HG02852 (cell line): ENCODE results near the gene STAU1.
"Not testable (repeated sequence)": the region's sequence is repeated elsewhere in the genome, so short reads cannot be mapped to it uniquely, and the experiment has no call there.

ENCODE experiments used
- ATAC-seq: cut with Tn5 transposase; IDR thresholded peaks from one replicate; pipeline ENCODE4 v1.9.1; 2021; ENCODE audit warnings: mild to moderate bottlenecking, moderate library complexity; ENCODE audit not compliant: unreplicated experiment

The STAU1 gene

DNA sequence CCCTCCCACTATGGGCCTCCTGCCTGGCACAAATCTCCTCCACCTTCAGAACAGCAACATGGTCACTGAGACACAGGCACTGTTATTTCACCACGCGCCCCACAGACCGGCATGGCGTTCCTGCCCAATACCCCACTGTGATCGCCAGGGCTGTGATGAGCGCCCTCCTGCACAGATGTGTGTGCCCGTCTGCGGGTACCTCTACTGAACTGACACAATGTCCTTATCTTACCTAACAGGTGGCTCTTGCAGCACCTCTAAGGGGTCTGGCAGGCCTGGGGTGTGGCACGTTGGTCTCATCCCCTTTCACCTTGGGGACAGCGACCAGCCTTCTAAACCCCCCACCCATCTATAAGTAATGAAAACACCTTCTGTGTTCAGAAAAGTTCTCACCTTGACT lies 64.2 kb downstream of the STAU1 start:
- ATAC-seq: no peak

GRCh38 chr20:49122920-49123319 lies 65.2 kb downstream of the STAU1 start:
- ATAC-seq: no peak

- ATAC-seq: no peak
Measured at GRCh38 chr20:49119988-49120387, 68.1 kb downstream of the STAU1 start.

- ATAC-seq: no peak
Measured at GRCh38 chr20:49118307-49118706, 69.8 kb downstream of the STAU1 start.

DNA sequence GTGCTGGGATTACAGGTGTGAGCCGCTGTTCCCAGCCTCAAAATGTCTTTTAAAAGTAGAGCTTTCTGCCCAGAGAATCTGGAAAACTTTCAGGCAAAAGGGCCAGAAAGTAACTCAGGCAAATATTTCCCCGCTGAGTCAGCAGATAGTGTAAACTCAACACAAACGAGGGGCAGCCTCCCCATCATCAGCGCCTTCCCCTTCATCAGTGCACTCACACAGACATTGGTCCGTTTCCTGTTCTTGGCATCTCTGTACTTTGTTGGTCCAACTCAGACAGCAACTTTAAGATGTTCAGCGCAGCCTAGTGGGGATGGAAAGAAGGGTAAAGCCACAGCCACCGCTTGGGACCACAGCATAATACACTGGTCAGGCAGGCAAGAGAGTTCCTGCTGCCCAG lies 72.6 kb downstream of the STAU1 start:
- no peak for ATAC-seq

DNA sequence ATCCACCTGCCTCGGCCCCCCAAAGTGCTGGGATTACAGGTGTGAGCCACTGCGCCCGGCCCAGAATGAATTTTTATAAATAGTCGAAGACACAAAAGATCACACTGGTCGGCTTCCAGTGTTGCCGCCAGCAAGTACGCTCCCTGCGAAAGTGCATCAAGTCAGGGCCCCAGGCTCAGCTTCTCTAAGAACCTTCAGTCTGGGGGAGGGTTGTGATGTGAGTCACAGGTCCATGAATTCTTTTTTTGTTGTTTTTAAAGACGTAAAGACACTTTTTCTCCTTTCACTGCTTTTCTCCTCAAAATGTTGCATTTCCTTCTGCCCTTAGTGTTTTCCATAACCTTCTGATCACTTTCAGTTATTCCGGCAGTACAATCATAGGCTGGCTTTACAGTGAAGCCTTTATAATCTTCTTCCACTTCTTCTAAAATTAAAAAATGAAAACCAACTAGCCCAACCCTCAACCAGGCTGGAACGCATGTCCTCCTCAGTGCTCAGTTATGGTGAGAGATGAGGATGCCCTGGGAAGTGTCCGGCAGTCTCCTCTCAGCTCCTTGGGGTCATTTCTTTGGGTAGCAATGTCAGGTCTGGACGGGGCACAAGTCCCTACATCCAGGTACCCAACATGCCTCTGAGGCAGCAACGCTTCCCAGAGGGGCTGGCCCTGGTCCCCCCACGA lies 75.4 kb downstream of the STAU1 start:
- ATAC-seq: no peak

- no peak for ATAC-seq
Measured at GRCh38 chr20:49110767-49111694, 77.1 kb downstream of the STAU1 start.

DNA sequence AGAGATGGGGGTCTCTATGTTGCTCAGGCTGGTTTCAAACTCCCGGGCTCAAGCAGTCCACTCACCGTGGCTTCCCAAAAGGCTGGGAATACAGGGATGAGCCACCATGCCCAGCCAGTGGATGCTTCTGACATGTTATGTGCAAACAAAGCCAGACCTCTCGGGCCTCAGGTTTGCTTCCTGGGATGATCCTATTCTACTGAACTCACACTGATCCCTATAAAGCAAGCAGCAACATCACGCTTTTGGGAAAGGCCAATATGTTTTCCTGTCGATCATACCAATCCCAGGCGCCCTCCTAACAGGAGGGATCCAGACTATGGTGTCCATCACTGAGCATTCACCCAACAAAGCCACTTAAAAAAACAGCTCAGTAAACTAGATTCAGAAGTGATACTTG lies 81.8 kb downstream of the STAU1 start:
- no peak for ATAC-seq

GRCh38 chr20:49104979-49105547 lies 83.1 kb downstream of the STAU1 start:
- ATAC-seq: not testable (repeated sequence)

- ATAC-seq: no peak
Measured at GRCh38 chr20:49104365-49104648, 83.8 kb downstream of the STAU1 start.

- ATAC-seq: no peak
Measured at GRCh38 chr20:49103647-49104364, 84.3 kb downstream of the STAU1 start.

DNA sequence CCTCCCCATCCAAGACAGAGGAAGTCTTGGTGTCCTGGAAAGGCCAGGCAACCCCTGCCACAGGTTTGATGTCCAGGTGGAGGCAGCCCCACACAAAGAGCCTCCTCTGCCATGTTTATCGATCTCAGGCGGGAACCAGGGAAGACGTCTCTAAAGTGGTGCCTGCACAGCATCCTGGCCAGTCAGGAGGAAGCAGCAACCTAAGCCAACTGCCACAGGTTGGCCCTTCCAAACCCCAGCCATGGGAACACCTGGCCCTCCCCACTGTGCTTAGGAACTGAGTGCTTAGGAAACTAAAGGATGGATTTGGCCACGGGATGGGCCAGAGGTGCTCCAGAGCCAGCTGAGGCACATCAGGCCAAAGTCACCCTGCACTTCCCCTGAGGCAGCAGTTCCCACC lies 85.1 kb downstream of the STAU1 start:
- no peak for ATAC-seq

- no peak for ATAC-seq
Measured at GRCh38 chr20:49100972-49101371, 87.2 kb downstream of the STAU1 start.

- ATAC-seq: not testable (repeated sequence)
Measured at GRCh38 chr20:49100292-49100691, 87.8 kb downstream of the STAU1 start.

DNA sequence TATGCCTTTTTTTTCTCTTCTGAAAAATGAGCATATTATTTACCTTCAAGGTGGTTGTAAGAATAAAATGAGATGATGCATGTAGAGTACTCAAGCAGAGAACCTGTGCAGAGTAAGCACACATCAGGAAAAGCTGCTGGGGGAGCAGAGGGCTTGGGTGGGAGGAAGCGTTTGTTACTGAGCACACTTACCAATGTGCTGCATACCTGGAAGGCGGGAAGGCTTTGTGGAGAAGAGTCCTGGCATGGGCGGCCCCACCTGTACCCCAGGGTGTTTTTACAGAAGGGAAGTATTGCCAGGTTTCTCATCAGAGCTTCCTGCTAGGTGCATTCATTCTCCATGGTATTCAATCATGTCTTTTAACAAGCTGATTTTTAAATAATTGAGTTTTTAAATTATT lies 89.1 kb downstream of the STAU1 start:
- ATAC-seq: no peak

GRCh38 chr20:49098136-49098535 lies 90.0 kb downstream of the STAU1 start:
- ATAC-seq: no peak

DNA sequence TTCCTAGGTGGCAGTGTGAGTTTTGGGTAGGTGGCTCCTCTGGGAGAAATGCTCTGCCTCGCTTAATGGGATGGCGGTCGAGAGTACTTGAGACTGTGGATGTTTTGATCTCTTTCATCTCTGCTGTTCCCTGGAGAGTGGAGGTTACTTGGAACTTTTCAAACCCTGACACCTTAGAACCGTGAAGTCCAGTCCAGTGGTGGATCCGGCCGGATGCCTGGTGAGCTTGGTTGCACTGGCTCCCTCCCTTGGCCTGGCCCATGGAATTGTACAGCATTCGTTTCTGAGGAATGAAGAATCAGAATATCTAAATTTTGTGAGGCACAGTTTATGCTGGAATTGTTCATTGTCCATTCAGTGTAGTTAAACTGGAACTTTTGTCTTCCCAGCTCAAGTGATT lies 91.0 kb downstream of the STAU1 start:
- no peak for ATAC-seq

GRCh38 chr20:49096203-49096730 lies 91.9 kb downstream of the STAU1 start:
- no peak for ATAC-seq

DNA sequence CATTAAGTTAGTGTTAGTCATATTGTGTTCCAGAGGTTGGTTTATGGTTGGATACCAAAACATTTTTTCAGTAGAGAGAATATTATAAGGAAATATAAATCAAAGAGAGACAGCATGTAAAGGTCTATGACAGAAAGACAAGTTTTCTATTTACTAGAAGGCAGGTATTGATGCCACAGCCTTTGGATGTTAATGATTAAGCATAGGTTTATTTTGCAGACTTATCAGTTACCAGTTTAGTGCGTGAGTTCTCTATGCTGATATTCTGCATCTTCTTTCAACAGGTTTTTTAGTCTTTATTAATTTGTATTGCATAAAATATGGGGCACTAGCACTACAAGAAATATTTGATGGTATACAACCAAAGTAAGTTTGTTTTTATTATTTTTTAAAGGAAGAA lies 96.4 kb downstream of the STAU1 start:
- ATAC-seq: no peak

DNA sequence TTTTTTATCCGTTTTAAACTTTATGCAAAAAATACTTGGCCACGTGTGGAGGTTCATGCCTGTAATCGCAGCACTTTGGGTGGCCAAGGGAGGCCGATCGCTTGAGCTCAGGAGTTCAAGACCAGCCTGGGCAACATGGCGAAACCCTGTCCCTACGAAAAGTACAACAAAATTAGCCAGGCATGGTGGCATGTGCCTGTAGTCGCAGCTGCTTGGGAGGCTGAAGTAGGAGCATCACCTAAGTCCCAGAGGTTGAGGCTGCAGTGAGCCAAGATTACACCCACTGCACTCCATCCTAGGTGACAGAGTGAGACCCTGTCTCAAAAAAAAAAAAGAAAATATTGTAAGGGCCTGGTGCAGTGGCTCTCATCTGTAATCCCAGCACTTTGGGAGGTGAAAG lies 97.0 kb downstream of the STAU1 start:
- ATAC-seq: no peak

GRCh38 chr20:49082295-49082694 lies 105.8 kb downstream of the STAU1 start:
- ATAC-seq: not testable (repeated sequence)
